Skin of body (tissue), 2 donors: Measurements from ENCODE around the gene AKT1. TPM values are rescaled to one million over a fixed set of nuclear protein-coding genes. Genes with fewer than 3 reads are reported as not detected.
"Not testable (repeated sequence)": the region's sequence is repeated elsewhere in the genome, so short reads cannot be mapped to it uniquely, and the experiment has no call there.

Source experiments
- DNase-seq: peaks from one replicate; lab custom pipeline; 2025; lab: John Stamatoyannopoulos, UW
- total RNA-seq: library from RNA; depleted of rRNA; stranded (reverse); fragments of >200 nt; gene quantifications from one replicate; pipeline ENCODE4 v1.2.3, GENCODE V29; 2014

Gene AKT1
- total RNA-seq, 1 donor from 2014 or later = 62.3 TPM

DNA sequence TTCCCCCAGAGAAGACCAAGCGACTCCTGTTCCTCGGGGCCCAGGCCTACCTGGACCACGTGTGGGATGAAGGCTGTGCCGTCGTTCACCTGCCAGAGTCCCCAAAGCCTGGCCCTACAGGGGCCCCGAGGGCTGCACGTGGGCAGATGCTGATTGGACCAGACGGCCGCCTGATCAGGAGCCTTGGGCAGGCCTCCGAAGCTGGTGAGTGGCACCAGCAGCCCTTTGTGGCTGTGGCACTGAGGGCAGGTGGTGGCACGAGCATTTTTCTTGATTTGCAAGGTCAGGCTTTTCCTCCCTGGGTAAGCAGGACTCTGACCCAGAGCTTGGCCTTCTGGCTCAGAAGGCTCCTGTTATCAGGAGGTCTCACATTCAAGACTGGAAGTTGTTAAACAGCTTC is 39.9 kb downstream of the AKT1 start:
- DNase-seq = no peak

DNA sequence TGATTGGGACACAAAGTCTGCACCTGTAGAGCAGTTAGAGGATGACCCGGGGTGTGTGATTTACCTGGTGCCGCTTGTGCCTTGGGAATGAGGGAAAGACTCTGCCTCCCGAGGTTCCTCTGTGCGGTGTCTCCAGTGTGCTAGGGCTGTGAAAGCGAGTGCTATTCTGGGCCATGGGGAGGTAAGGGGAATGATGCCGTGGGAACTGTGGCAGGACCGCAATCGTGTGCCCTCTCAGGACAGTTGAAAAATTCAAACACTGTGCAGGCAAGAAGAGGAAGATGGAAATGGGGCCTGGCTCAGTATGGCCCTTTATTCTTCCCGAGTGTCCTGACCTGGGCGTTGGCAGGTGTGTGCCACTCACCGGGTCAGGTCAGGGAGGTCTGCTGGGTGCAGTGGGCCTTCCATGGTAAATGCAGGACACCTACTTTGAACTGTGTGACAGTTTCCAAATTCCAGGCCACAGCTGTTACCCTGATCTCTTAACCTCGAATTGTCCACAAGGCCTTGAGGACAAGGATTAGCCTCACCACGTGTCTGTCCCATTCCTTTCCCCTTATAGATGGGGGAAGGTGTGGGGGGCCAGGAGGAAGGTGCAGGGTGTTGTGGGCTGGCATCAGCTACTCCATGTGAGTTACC is 41.2 kb downstream of the AKT1 start:
- DNase-seq = no peak

DNA sequence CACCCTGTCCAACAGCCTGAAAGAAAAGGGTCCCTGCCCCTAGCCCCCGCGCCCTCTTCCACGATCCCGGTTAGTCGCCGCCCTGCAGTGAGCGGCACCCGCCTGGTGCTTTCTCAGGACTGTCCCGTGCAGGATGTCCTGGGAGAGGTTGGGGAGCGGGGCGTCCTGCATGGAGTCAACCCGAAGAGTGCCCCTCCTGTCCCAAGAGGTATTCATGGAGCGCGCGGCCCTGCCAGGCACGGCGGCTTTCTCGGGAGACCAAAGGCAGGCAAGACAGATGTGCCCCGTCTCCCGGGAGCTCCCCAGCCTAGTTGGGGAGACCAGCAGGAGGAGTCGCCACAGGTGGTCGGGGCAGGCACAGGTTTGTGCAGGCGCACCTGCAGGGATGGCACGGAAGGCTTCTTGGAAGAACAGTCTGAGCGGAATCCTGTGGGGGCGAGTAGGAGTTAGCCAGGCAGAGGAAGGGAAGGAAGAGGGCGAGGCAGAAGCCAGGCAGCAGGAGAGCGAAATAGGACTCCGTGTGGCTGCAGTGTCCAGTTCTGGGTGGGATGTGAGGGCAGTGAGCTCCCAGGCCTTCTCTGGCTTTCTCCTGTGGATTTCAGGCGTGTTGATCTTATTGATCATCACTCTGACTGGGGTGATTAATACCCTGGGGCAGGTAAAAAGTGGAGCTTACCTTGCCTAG is 41.9 kb downstream of the AKT1 start:
- no peak for DNase-seq

GRCh38 chr14:104752735-104753527 is 42.6 kb downstream of the AKT1 start, which contains the start of gene SIVA1:
TSS of gene SIVA1 (plus strand) at chr14:104753147. CDS start at chr14:104753202, 55 bp downstream.
- peak; percentile 99 for DNase-seq

DNA sequence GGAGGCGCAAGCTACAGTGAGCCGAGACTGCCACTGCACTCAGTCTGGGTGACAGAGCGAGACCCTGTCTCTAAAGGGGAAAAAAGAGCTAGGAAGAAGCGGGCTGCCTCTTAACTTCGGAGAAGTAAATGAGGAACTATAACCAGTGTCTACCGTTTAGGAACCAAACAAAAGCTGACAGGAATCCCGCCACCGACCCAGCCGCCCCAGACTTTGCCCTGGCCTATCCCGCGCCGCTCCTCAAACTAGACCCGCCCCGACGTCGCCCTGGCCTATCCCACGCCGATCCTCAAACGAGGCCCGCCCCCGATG is 43.2 kb downstream of the AKT1 start:
- DNase-seq = no peak

DNA sequence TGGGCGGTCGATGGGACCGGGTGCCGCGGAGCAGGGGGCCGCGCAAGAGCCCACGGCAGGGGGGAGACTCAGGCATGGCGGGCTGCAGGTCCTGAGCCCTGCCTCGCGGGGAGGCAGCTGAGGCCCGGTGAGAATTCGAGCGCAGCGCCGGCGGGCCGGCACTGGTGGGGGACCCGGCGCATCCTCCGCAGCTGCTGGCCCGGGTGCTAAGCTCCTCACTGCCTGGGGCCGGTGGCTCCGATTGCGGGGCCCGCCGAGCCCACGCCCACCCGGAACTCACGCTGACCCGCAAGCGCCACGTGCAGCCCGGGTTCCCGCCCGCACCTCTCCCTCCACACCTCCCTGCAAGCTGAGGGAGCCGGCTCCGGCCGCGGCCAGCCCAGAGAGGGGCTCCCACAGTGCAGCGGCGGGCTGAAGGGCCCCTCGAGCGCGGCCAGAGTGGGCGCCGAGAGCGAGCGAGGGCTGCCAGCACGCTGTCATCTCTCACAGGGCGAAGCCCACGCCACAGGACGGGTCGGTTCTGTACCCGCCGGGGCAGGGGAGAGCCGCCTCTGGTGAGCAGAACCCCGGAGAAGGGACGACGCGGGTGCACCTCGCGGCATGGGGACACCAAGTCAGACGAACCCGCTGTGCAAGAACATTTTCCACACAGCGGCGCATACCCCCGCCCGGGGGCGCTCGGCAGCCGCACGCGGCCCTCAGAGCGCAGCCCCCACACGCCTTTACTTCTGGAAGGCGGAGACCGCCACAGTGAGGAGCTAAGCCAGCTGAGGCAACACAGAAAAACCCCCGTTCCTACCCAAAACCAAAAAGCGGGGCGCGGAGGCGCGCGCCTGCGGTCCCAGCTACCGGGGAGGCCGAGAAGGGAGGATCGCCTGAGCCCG is 43.8 kb downstream of the AKT1 start:
- no peak for DNase-seq

DNA sequence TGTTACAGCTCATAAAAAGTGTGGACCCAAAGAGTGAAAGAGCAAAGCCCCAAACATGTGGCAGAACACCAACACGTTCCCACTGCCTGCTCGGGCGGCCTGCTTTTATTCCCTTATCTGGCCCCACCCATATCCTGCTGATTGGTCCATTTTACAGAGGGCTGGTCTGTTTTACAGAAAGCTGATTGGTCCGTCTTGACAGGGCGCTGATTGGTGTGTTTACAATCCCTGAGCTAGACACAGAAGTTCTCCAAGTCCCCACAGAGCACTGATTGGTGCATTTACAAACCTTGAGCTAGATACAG is 44.8 kb downstream of the AKT1 start:
- not testable (repeated sequence) for DNase-seq

- DNase-seq = no peak
Measured at GRCh38 chr14:104750056-104750752, 45.3 kb downstream of the AKT1 start.

DNA sequence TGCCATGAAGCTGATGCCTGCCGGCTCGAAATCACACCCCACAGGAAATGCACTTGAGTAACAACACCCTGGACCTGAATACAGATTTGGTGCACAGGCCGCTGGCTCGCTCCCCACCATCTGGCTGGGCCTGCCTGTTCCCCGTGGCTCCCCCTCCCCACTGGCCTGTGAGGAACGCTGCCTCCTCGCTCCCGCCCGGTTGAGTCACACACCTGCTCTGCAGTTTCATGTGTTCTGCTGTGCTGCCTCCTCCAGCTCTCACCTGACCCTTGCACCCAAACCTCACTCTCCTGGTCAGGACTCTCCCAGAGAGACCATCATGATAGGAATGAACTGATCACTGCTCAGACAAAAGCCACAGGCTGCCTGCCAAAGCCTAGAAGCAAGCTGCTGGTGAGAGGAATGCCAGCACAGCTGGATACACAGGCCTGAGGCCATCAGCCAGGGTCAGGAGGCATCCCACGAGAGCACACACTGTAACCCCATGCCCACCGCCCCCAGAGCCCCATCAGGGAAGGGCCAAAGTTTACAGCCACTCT is 46.4 kb downstream of the AKT1 start:
- DNase-seq = peak; percentile 23

GRCh38 chr14:104747876-104748275 is 47.7 kb downstream of the AKT1 start:
- no peak for DNase-seq

DNA sequence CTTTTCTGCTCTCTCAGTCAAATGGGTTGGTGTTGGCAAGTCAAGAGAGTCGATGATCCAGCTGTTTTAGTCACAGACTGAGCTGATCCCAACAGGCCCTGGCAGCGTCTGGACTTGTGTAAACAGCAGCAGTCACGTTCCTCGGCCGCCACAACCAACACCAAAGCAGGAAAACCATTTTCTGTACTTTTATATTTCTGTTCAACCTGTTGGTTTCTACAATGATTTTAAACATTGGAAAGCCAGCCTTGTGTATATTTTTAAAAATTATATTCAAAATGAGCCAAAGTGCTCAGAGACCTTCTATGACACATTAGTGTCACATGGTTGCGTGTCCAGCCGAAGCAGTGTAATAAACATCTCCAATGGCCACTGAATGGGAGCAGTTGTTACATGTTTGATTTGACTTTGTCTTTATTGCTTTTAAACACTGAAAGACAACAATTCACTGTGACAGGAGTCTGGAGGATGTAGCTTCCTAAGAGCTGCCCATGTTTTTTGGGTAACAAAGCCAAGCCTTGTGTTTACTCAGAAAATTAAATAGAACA is 48.5 kb downstream of the AKT1 start:
- no peak for DNase-seq

DNA sequence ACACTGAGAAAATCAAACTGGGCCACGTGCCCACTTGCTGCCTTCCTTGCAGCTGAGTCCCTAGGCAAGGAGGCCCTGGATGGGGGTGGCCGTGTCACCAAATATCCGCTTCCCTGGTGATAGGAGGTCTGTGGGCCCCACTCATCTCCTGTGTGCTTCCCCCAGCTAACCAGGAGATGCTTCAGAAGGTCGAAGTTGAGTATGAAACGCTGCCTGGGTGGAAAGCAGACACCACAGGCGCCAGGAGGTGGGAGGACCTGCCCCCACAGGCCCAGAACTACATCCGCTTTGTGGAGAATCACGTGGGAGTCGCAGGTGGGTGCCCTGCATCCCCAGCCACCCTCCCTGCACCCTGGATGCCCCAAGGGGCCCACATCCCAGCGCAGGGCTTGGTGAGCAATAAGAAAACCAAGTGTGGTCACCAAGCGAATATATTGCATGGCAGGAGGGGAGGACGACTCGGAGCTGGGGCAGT is 49.4 kb downstream of the AKT1 start:
- DNase-seq = no peak

DNA sequence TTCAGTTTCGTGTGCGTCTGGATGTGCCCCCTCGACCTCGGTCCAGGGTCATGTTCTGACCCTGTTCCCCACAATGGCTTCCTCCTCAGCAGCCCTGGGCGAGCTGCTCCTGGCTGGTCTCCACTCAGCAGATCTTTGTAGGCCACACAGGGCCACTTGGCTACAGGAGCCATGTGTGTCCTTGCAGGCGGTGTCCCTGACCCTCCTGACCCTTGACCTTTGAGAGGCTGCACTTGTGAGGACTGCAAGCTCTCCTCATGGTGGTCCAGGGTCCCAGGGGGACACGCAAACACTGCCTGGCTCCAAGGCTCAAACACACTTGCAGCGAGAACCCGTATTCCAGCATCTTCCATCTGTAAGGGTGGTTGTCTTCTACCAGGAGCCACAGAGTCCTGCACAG is 50.1 kb downstream of the AKT1 start:
- no peak for DNase-seq

GRCh38 chr14:104744484-104744883 is 51.1 kb downstream of the AKT1 start:
- DNase-seq = no peak

DNA sequence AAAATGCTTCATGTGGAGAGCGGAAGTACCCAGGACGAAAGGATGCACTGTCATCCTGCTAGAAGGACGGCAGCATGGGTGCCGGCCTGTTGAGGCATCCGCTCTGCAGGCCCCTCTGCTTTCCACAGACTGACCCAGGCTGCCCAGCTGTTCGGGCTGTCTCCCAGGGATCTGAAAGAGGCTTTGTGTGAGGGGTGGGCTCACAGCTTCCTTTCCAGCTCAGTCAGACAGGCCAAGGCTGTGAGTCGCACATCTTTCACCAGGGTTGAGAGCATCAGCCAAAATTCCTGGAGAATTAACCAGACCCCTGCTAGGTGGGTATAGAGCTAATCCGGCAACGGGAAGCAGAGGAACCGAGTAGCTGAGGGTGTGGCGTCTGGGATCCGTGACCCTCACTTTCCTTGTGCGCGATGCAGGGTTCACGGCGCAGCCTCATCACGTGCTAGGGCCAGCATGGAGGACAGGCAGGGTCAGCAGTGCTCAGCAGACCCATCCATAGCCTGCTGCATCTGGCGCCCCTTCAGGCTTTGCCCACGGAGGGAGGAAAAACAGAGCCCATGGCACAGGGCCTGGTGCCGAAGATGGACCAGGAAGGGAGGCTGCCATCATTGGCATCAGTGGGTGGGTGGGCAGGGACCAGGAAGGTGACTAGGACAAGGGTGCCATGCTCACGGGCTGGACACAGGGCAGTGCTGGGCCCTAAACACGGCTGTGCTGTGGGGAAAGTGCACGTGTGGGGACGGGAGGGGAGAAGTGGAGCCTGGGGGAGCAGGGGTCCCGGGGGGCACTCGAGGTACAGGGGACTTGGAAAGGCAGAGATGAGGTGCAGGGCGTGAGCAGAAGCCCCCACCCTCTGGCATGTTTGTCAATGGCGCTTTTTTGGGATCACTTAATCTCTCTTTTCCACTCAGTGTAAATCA is 51.8 kb downstream of the AKT1 start:
- DNase-seq = no peak

- DNase-seq = no peak
Measured at GRCh38 chr14:104742586-104743455, 52.7 kb downstream of the AKT1 start.

DNA sequence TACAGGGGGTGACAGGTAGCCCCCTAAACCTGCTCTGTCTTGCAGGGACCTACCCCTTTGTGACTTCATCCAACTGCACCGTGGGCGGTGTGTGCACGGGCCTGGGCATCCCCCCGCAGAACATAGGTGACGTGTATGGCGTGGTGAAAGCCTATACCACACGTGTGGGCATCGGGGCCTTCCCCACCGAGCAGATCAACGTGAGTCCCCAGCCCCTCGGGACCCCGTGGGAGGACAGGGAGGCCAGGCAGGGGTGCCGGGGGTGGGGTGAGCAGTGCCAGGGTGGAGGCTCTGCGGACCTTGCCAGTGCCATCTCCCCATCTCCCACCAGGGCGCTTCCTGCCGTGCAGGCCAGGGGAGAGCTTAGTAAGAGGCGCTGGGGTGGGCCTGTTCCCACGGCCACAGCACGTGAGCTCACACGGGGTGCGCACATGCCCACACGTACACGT is 53.7 kb downstream of the AKT1 start:
- no peak for DNase-seq

- no peak for DNase-seq
Measured at GRCh38 chr14:104741108-104741802, 54.3 kb downstream of the AKT1 start.
